GM12878 (cell line): ENCODE results near the gene PTPRC. TPM values are rescaled to one million over a fixed set of nuclear protein-coding genes. Genes with fewer than 3 reads are reported as not detected.
A peak's percentile ranks its signal among the peaks of the same experiment; 100 is the strongest.

Experiments used
- ATAC-seq: fragments of 200-7000 bp; cut with Tn5 transposase; 3 replicates; pipeline ENCODE4 v1.9.1; 2020; ENCODE audit warnings: mild to moderate bottlenecking, moderate library complexity
- BruUV-seq: library from RNA; stranded (reverse); fragments of 400-500 nt; replicated peaks from 2 replicates; lab custom pipeline; 2021; lab: Mats Ljungman, UMichigan
- CTCF ChIA-PET: fragments of 300-600 bp; sonication (Branson Sonifier 250); formaldehyde crosslinking; extraction: SDS; loops from one replicate; lab custom pipeline; 2021; ENCODE audit warnings: inconsistent platforms; lab: Yijun Ruan, JAX
- POLR2A ChIA-PET: fragments of 350-600 bp; formaldehyde crosslinking; extraction: SDS; loops from one replicate; lab custom pipeline; 2021; ENCODE audit warnings: inconsistent platforms; lab: Charles Lee
- RAD21 ChIA-PET: fragments of 300-600 bp; sonication (Branson Sonifier 250); formaldehyde crosslinking; loops from one replicate; lab custom pipeline; 2023; ENCODE audit warnings: antibody characterized with exemption; ENCODE audit not compliant: unreplicated experiment; lab: Charles Lee
- SMC1A ChIA-PET: fragments of 300-600 bp; sonication (Branson Sonifier 250); formaldehyde crosslinking; loops from one replicate; lab custom pipeline; 2023; ENCODE audit not compliant: unreplicated experiment, uncharacterized antibody; lab: Charles Lee
- DNase-seq: peaks from one replicate; pipeline ENCODE4 v3.0.0-alpha.2; 2011; ENCODE audit warnings: low read depth, low spot score
- FAIRE-seq: peaks from 3 replicates; lab custom pipeline; 2011; peaks lifted over from hg19 to GRCh38; lab: Jason Lieb, UNC
- H2AFZ ChIP-seq: 2 replicates; pipeline ENCODE4 v1.6.0; 2011; ENCODE audit warnings: low read depth, low read length, control low read depth; ENCODE audit not compliant: control insufficient read depth
- H3K27ac ChIP-seq: 2 replicates; pipeline ENCODE4 v1.5.1; 2011; ENCODE audit warnings: control low read depth; ENCODE audit not compliant: control insufficient read depth, insufficient read depth
- H3K27me3 ChIP-seq, 2 experiments: replicated peaks in 1 of 2; 2 replicates each; pipeline versions ENCODE4 v1.6.0 to v1.6.1; 2011; ENCODE audit warnings: low read length in 1 of 2; ENCODE audit not compliant: control insufficient read depth in 2 of 2, insufficient read depth in 2 of 2
- H3K36me3 ChIP-seq, 2 experiments: 2 replicates each; pipeline ENCODE4 v1.5.1; 2011; ENCODE audit warnings: low read length in 1 of 2; ENCODE audit not compliant: control insufficient read depth in 2 of 2, insufficient read depth in 2 of 2
- H3K4me1 ChIP-seq: 2 replicates; pipeline ENCODE4 v1.6.1; 2011; ENCODE audit warnings: mild to moderate bottlenecking, low read length, moderate library complexity, mixed read lengths; ENCODE audit not compliant: control insufficient read depth, insufficient read depth
- H3K4me2 ChIP-seq: 2 replicates; pipeline ENCODE4 v1.6.0; 2011; ENCODE audit warnings: control low read depth; ENCODE audit not compliant: control insufficient read depth, insufficient read depth
- H3K4me3 ChIP-seq: fragments of 200-600 bp; sonication (generic); 2 replicates; pipeline ENCODE4 v1.5.1; 2016
- H3K79me2 ChIP-seq: 2 replicates; pipeline ENCODE4 v1.6.0; 2011; ENCODE audit warnings: low read length; ENCODE audit not compliant: control insufficient read depth, insufficient read depth
- H3K9ac ChIP-seq: 2 replicates; pipeline ENCODE4 v1.8.0; 2011; ENCODE audit warnings: low read length, control low read depth, mixed read lengths; ENCODE audit not compliant: control insufficient read depth, insufficient read depth
- H3K9me3 ChIP-seq: replicated peaks from 3 replicates; pipeline ENCODE4 v1.5.1; 2011; ENCODE audit warnings: mild to moderate bottlenecking, low read length; ENCODE audit not compliant: control insufficient read depth, insufficient read depth
- H4K20me1 ChIP-seq: 2 replicates; pipeline ENCODE4 v1.6.0; 2011; ENCODE audit not compliant: control insufficient read depth, insufficient read depth
- EP300 ChIP-seq, 2 experiments: fragments of 150-350 bp in 1 of 2; IDR thresholded peaks; 2 replicates each; pipeline ENCODE4 v1.6.1; 2011 to 2012; ENCODE audit warnings: low read depth in 2 of 2, low read length in 2 of 2, borderline replicate concordance in 1 of 2, improper control_type of control experiment in 1 of 2, inconsistent platforms in 1 of 2; ENCODE audit not compliant: control insufficient read depth in 1 of 2
- KAT2A ChIP-seq: conservative IDR thresholded peaks from 2 replicates; pipeline ENCODE4 v1.6.1; 2011; ENCODE audit warnings: low read depth, low read length; ENCODE audit not compliant: control insufficient read depth
- NRF1 ChIP-seq: conservative IDR thresholded peaks from 2 replicates; pipeline ENCODE4 v1.6.1; 2011; ENCODE audit warnings: mild to moderate bottlenecking, low read depth, low read length, improper control_type of control experiment
- POU2F2 ChIP-seq: IDR thresholded peaks from 3 replicates; pipeline ENCODE4 v1.6.1; 2011; ENCODE audit warnings: low read depth, mild to moderate bottlenecking, low read length, borderline replicate concordance
- SMAD5 ChIP-seq: IDR thresholded peaks from 2 replicates; pipeline ENCODE4 v1.6.1; 2016; ENCODE audit warnings: antibody characterized with exemption, low read depth
- SREBF2 ChIP-seq: IDR thresholded peaks from 2 replicates; pipeline ENCODE4 v1.6.1; 2012; ENCODE audit warnings: mild to moderate bottlenecking, low read length
- WRNIP1 ChIP-seq: IDR thresholded peaks from 2 replicates; pipeline ENCODE4 v1.6.1; 2011; ENCODE audit warnings: low read depth, low read length, improper control_type of control experiment, borderline replicate concordance
- WGBS: methylation state at CpG from one replicate; pipeline ENCODE4 v1.1.6; 2016; ENCODE audit warnings: low lambda C conversion rate; ENCODE audit not compliant: insufficient replicate concordance, insufficient coverage; ENCODE audit errors: missing lambda C conversion rate; 5-methylcytosine and 5-hydroxymethylcytosine counted together
- in situ Hi-C: fragments of 300-500 bp; cut with MboI; formaldehyde crosslinking; loops from 9 replicates; pipeline ENCODE4 v1.14.3; 2018; ENCODE audit warnings: mixed read lengths
- intact Hi-C: fragments of 100-400 bp; cut with micrococcal nuclease; formaldehyde crosslinking; loops from one replicate; pipeline ENCODE4 v1.14.2; 2022; ENCODE audit not compliant: unreplicated experiment
- polyA plus RNA-seq, 11 experiments: library from polyadenylated mRNA; depleted of rRNA in 4 of 11; unstranded in 6 of 11; stranded (reverse) in 5 of 11; fragments of >200 nt; fragmentation: Nextera tagmentation in 4 of 11; fragmentation: Illumina TruSeq in 1 of 11; extraction: Ambion mirVana in 4 of 11; extraction: Trizol in 1 of 11; gene quantifications; 1 replicate in 1 of 11; 2 replicates in 10 of 11; pipeline versions ENCODE4 v1.2.1 to v1.2.3, GENCODE V29; 2011 to 2016; ENCODE audit warnings: inconsistent platforms in 2 of 11, missing spikeins in 2 of 11, low read depth in 1 of 11
- total RNA-seq, 4 experiments: library from RNA; depleted of rRNA in 3 of 4; stranded (reverse); fragments of >200 nt in 3 of 4; fragmentation: Illumina TruSeq in 1 of 4; extraction: Trizol in 1 of 4; gene quantifications; 2 replicates each; pipeline versions ENCODE4 v1.2.1 to v1.2.3, GENCODE V29; 2013 to 2021

PTPRC gene
- total and polyA plus RNA-seq, 10 of the 15 experiments (the other 5 are each of a cell fraction or from before 2014, with no cell fraction given): 72.9 to 221 (median 118) TPM

DNA sequence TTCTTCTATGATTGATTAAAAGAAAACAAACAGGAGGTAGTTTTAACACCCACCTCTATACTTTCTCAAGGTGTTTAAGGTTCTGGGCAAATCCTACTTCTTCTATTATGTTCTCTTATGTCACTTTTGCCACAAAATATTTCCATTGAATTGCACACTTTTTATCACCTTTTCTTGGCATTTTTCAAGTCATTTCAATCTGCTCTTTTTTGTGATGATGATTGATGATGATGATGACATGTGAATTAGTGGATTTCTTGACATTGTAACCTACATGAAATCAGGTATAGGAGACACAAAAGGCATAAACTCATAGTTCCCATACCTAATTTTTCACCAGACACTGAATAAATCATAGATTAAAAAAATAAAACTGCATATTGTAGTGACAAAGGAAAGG, 4.1 kb downstream of the PTPRC start (continued):
- no peak for TF ChIP-seq POU2F2
- TF ChIP-seq EP300 (IDR thresholded peaks at IDR 0.05; ENCODE audit: borderline replicate concordance in 1 of 2, control insufficient read depth in 1 of 2, low read depth in 2 of 2, low read length in 2 of 2): no peak
- no peak for TF ChIP-seq NRF1

DNA sequence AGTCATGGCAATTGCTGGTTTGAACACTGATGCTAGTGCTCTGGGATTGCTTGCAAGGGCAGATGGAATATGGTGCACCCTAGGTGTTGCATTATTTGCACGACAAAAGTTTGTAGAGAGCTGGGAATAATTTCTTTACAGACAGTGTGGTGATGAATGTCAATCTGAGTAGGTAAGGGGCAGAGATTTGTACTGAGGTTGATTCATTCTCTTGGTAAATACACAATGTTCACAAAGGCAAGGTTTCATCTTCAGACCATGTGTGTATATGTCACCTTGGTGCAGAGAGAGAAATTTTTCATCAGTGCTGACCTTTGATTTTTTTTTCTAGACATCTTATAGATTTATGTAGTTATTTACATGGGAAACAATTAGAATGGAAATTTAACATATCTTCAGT, 5.0 kb downstream of the PTPRC start:
- 0% methylated on average over 1 of the region's 1 CpG for WGBS
- Histone ChIP-seq H3K36me3 (no peaks in the 10 kb centered on the region), H3K9ac (no peak overlapping the region), H3K27ac (no peak overlapping the region), H3K4me3 (peak overlapping the region; percentile 52; the same call in 1 of the 2 replicates), H3K9me3 (peaks cover 1% of the 10 kb centered on the region; the same call in 2 of the 3 replicates), H4K20me1 (no peaks in the 10 kb centered on the region), H3K27me3 (no peaks in the 10 kb centered on the region), H3K4me2 (peak overlapping the region; percentile 53), H3K79me2 (peaks cover 76% of the 10 kb centered on the region), H3K4me1 (0 out of 2 replicates have a peak, but pooled peaks cover under 1% of the 10 kb centered on the region), H2AFZ (no peak overlapping the region)
- ChIA-PET POLR2A (no interaction called here), RAD21 (interaction anchor here (1.0 to 4.4 kb wide), 5 partner anchors 10 to 58 kb away, joined by 3 to 35 read pairs (median 5); no protein-coding TSS in a partner anchor), SMC1A (interaction anchor here (1.9 to 3.6 kb wide), 3 partner anchors 22 to 39 kb away, joined by 9 to 39 read pairs (median 13); no protein-coding TSS in a partner anchor), CTCF (no interaction called here)
- TF ChIP-seq KAT2A (no peak), SMAD5 (no peak), WRNIP1 (0 out of 2 replicates have a peak, but pooled peaks have one; percentile 38), SREBF2 (no peak)
- FAIRE-seq (no peak), ATAC-seq (peak; percentile 24), DNase-seq (no peak)
- in situ Hi-C loops (no loop called here), intact Hi-C loops (loop anchor here (5.0 kb wide), 2 partner anchors 88 to 177 kb away; no protein-coding TSS in a partner anchor)
- TSS peak; percentile 12 for BruUV-seq
